Left ventricle myocardium inferior (tissue), 1 donor: ENCODE results near the gene OPRM1. TPM values are rescaled to one million over a fixed set of nuclear protein-coding genes. Genes with fewer than 3 reads are reported as not detected.

Source experiments
- DNase-seq: peaks from one replicate; pipeline ENCODE4 v3.0.0-alpha.2; 2020
- H3K27ac ChIP-seq: fragments of 200-600 bp; replicated peaks from 2 replicates; pipeline ENCODE4 v1.8.0; 2021
- H3K27me3 ChIP-seq: fragments of 200-600 bp; 2 replicates; pipeline ENCODE4 v1.8.0; 2021; ENCODE audit warnings: low read depth
- H3K36me3 ChIP-seq: fragments of 200-600 bp; 2 replicates; pipeline ENCODE4 v1.8.0; 2021
- H3K4me1 ChIP-seq: fragments of 200-600 bp; 2 replicates; pipeline ENCODE4 v1.8.0; 2021
- H3K4me3 ChIP-seq: fragments of 200-600 bp; 2 replicates; pipeline ENCODE4 v1.8.0; 2021; ENCODE audit warnings: mild to moderate bottlenecking, moderate library complexity
- H3K9me3 ChIP-seq: fragments of 200-600 bp; replicated peaks from 2 replicates; pipeline ENCODE4 v1.8.0; 2021
- CTCF ChIP-seq: fragments of 200-600 bp; IDR thresholded peaks from 2 replicates; pipeline ENCODE4 v1.8.0; 2021; ENCODE audit warnings: antibody characterized with exemption, mild to moderate bottlenecking, borderline replicate concordance
- intact Hi-C: fragments of 100-400 bp; cut with micrococcal nuclease; formaldehyde crosslinking; loops from one replicate; pipeline ENCODE4 v1.11.0; 2022
- total RNA-seq: library from RNA; stranded (reverse); fragmentation: NEBNext Ultra II Directional; extraction: Animal tissue kit (Norgen Biotek cat#: 25700); gene quantifications from one replicate; pipeline ENCODE4 v1.2.1, GENCODE V29; 2021
- donor health status: DM: no; HTN: yes; CAD: no; lungs with severe emphysema.

Gene OPRM1
- total RNA-seq, 1 donor from 2014 or later = not detected

- no peak for DNase-seq
- Histone ChIP-seq H3K4me3 (no peak overlapping the region), H3K9me3 (no peaks in the 10 kb centered on the region), H3K27ac (no peak overlapping the region), H3K27me3 (no peaks in the 10 kb centered on the region), H3K4me1 (no peaks in the 10 kb centered on the region), H3K36me3 (no peaks in the 10 kb centered on the region)
- intact Hi-C loops = no loop called here
- no peak for TF ChIP-seq CTCF
Measured at GRCh38 chr6:154095571-154095970, 56.5 kb downstream of the OPRM1 start.

GRCh38 chr6:154096316-154096715 lies 57.3 kb downstream of the OPRM1 start:
- H3K4me3 ChIP-seq = no peak overlapping the region
- no peaks in the 10 kb centered on the region for H3K4me1 ChIP-seq
- intact Hi-C loops = no loop called here
- DNase-seq = no peak
- no peak for TF ChIP-seq CTCF
- H3K9me3 ChIP-seq = no peaks in the 10 kb centered on the region
- no peaks in the 10 kb centered on the region for H3K27me3 ChIP-seq
- no peaks in the 10 kb centered on the region for H3K36me3 ChIP-seq
- no peak overlapping the region for H3K27ac ChIP-seq

- Histone ChIP-seq H3K4me1 (no peaks in the 10 kb centered on the region), H3K36me3 (no peaks in the 10 kb centered on the region), H3K27me3 (no peaks in the 10 kb centered on the region), H3K27ac (no peak overlapping the region), H3K9me3 (no peaks in the 10 kb centered on the region), H3K4me3 (no peak overlapping the region)
- intact Hi-C loops = no loop called here
- no peak for TF ChIP-seq CTCF
- DNase-seq = no peak
Measured at GRCh38 chr6:154096834-154097233, 57.8 kb downstream of the OPRM1 start.

GRCh38 chr6:154099211-154099610 lies 60.2 kb downstream of the OPRM1 start:
- DNase-seq = no peak
- Histone ChIP-seq H3K36me3 (no peaks in the 10 kb centered on the region), H3K4me1 (no peaks in the 10 kb centered on the region), H3K27me3 (no peaks in the 10 kb centered on the region), H3K9me3 (no peaks in the 10 kb centered on the region), H3K4me3 (no peak overlapping the region), H3K27ac (no peak overlapping the region)
- no peak for TF ChIP-seq CTCF
- intact Hi-C loops = no loop called here

GRCh38 chr6:154106251-154106650 lies 67.2 kb downstream of the OPRM1 start:
- peaks cover 6% of the 10 kb centered on the region for H3K27me3 ChIP-seq
- no peak overlapping the region for H3K4me3 ChIP-seq
- H3K9me3 ChIP-seq = no peaks in the 10 kb centered on the region
- TF ChIP-seq CTCF = no peak
- H3K4me1 ChIP-seq = no peaks in the 10 kb centered on the region
- H3K27ac ChIP-seq = no peak overlapping the region
- DNase-seq = no peak
- no peaks in the 10 kb centered on the region for H3K36me3 ChIP-seq
- intact Hi-C loops = no loop called here

- no peak for TF ChIP-seq CTCF
- Histone ChIP-seq H3K36me3 (no peaks in the 10 kb centered on the region), H3K4me3 (no peak overlapping the region), H3K4me1 (no peaks in the 10 kb centered on the region), H3K27me3 (peaks cover 11% of the 10 kb centered on the region), H3K9me3 (no peaks in the 10 kb centered on the region), H3K27ac (no peak overlapping the region)
- intact Hi-C loops = no loop called here
- no peak for DNase-seq
Measured at GRCh38 chr6:154111025-154111424, 72.0 kb downstream of the OPRM1 start.
